Astrocyte (in vitro differentiated cells and primary cell): ENCODE measurements around the gene CBLIF. TPM values are rescaled to one million over a fixed set of nuclear protein-coding genes. Genes with fewer than 3 reads are reported as not detected.

ENCODE experiments used
- DNase-seq: peaks from one replicate; pipeline ENCODE4 v3.0.0-alpha.2; 2010; ENCODE audit warnings: low read depth
- FAIRE-seq: peaks from 2 replicates; lab custom pipeline; 2011; peaks lifted over from hg19 to GRCh38; lab: Jason Lieb, UNC
- H2AFZ ChIP-seq: 2 replicates; pipeline ENCODE4 v1.6.0; 2012; ENCODE audit warnings: low read depth, low read length, inconsistent platforms
- H3K27ac ChIP-seq: 2 replicates; pipeline ENCODE4 v1.5.1; 2011; ENCODE audit warnings: low read depth, low read length, inconsistent platforms
- H3K27me3 ChIP-seq: 2 replicates; pipeline ENCODE4 v1.6.0; 2011; ENCODE audit warnings: low read length, inconsistent platforms; ENCODE audit not compliant: insufficient read depth
- H3K36me3 ChIP-seq: 2 replicates; pipeline ENCODE4 v1.5.1; 2011; ENCODE audit warnings: low read length, inconsistent platforms; ENCODE audit not compliant: insufficient read depth
- H3K4me1 ChIP-seq: 2 replicates; pipeline ENCODE4 v1.5.1; 2011; ENCODE audit warnings: low read length, inconsistent platforms; ENCODE audit not compliant: insufficient read depth
- H3K4me2 ChIP-seq: 2 replicates; pipeline ENCODE4 v1.6.0; 2012; ENCODE audit warnings: low read length, inconsistent platforms
- H3K4me3 ChIP-seq: 2 replicates; pipeline ENCODE4 v1.5.1; 2011; ENCODE audit warnings: low read depth, mild to moderate bottlenecking, low read length, inconsistent platforms; ENCODE audit not compliant: insufficient read depth
- H3K79me2 ChIP-seq: 2 replicates; pipeline ENCODE4 v1.6.0; 2012; ENCODE audit warnings: mild to moderate bottlenecking, low read length, inconsistent platforms; ENCODE audit not compliant: insufficient read depth
- H3K9ac ChIP-seq: 2 replicates; pipeline ENCODE4 v1.6.0; 2012; ENCODE audit warnings: mild to moderate bottlenecking, low read length, inconsistent platforms
- H3K9me3 ChIP-seq: 2 replicates; pipeline ENCODE4 v1.5.1; 2012; ENCODE audit warnings: low read depth, mild to moderate bottlenecking, low read length, inconsistent platforms; ENCODE audit not compliant: insufficient read depth
- H4K20me1 ChIP-seq: 2 replicates; pipeline ENCODE4 v1.6.0; 2012; ENCODE audit warnings: low read length, inconsistent platforms; ENCODE audit not compliant: insufficient read depth
- H3K27ac Mint-ChIP-seq: one replicate; pipeline ENCODE4 v1.8.0; 2021; ENCODE audit warnings: mild to moderate bottlenecking, mixed read lengths; ENCODE audit not compliant: unreplicated experiment
- H3K27me3 Mint-ChIP-seq: one replicate; pipeline ENCODE4 v1.8.0; 2021; ENCODE audit warnings: low read depth, mixed read lengths; ENCODE audit not compliant: unreplicated experiment
- H3K36me3 Mint-ChIP-seq: one replicate; pipeline ENCODE4 v1.8.0; 2021; ENCODE audit warnings: low read depth, mixed read lengths; ENCODE audit not compliant: unreplicated experiment
- H3K4me1 Mint-ChIP-seq: one replicate; pipeline ENCODE4 v1.8.0; 2021; ENCODE audit warnings: low read depth, mixed read lengths; ENCODE audit not compliant: unreplicated experiment
- H3K4me3 Mint-ChIP-seq: one replicate; pipeline ENCODE4 v1.8.0; 2021; ENCODE audit warnings: mild to moderate bottlenecking, moderate library complexity, mixed read lengths; ENCODE audit not compliant: unreplicated experiment
- H3K9me3 Mint-ChIP-seq: one replicate; pipeline ENCODE4 v1.8.0; 2021; ENCODE audit warnings: mild to moderate bottlenecking, mixed read lengths; ENCODE audit not compliant: unreplicated experiment
- EZH2 ChIP-seq: IDR thresholded peaks from 2 replicates; pipeline ENCODE4 v1.6.1; 2012; ENCODE audit warnings: mild to moderate bottlenecking, low read length, inconsistent platforms; ENCODE audit not compliant: insufficient read depth
- total RNA-seq: library from RNA; stranded (reverse); gene quantifications from 2 replicates; pipeline ENCODE4 v1.2.1, GENCODE V29; 2021
- TF ChIP-seq, protein P1 (sequence below): IDR thresholded peaks from 2 replicates; pipeline ENCODE4 v1.5.1; 2011; ENCODE audit warnings: low read depth, mild to moderate bottlenecking, inconsistent platforms, low read length, moderate library complexity; ENCODE audit not compliant: insufficient read depth

Gene CBLIF
- total RNA-seq, 1 donor from 2014 or later, result not detected

DNA sequence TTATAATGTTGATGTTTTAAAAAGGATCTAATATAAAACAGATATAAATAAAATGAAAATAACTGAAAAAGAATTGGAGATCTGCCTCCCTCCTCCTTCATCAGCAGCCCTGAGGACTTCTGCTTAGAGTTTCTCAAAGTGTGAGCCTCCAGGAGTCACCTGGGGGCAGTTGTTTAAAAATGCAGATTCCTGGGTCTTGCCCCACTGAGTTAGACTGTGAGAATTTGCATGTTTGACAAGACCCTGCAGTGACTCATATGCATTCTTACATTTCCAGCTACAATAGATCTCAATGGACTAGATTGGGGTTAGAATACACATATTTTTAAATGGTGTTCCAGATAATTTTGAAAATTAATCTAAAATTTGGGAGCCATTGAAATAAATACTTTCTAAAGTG, 32.5 kb upstream of the CBLIF start:
- Histone ChIP-seq H3K4me1 (no peaks in the 10 kb centered on the region), H3K27me3 (no peaks in the 10 kb centered on the region), H4K20me1 (no peaks in the 10 kb centered on the region), H3K79me2 (no peaks in the 10 kb centered on the region), H3K4me2 (no peak overlapping the region), H3K9ac (no peak overlapping the region), H2AFZ (no peak overlapping the region), H3K36me3 (no peaks in the 10 kb centered on the region), H3K27ac (no peak overlapping the region), H3K4me3 (no peak overlapping the region), H3K9me3 (no peaks in the 10 kb centered on the region)
- no peak overlapping the region for H3K4me3 Mint-ChIP-seq
- no peaks in the 10 kb centered on the region for H3K9me3 Mint-ChIP-seq
- FAIRE-seq (no peak), DNase-seq (no peak)
- no peaks in the 10 kb centered on the region for H3K36me3 Mint-ChIP-seq
- H3K4me1 Mint-ChIP-seq, result peaks cover 8% of the 10 kb centered on the region
- no peaks in the 10 kb centered on the region for H3K27me3 Mint-ChIP-seq
- no peak overlapping the region for H3K27ac Mint-ChIP-seq
- no peak for TF ChIP-seq EZH2
- TF ChIP-seq, protein P1, sequence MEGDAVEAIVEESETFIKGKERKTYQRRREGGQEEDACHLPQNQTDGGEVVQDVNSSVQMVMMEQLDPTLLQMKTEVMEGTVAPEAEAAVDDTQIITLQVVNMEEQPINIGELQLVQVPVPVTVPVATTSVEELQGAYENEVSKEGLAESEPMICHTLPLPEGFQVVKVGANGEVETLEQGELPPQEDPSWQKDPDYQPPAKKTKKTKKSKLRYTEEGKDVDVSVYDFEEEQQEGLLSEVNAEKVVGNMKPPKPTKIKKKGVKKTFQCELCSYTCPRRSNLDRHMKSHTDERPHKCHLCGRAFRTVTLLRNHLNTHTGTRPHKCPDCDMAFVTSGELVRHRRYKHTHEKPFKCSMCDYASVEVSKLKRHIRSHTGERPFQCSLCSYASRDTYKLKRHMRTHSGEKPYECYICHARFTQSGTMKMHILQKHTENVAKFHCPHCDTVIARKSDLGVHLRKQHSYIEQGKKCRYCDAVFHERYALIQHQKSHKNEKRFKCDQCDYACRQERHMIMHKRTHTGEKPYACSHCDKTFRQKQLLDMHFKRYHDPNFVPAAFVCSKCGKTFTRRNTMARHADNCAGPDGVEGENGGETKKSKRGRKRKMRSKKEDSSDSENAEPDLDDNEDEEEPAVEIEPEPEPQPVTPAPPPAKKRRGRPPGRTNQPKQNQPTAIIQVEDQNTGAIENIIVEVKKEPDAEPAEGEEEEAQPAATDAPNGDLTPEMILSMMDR, result no peak

DNA sequence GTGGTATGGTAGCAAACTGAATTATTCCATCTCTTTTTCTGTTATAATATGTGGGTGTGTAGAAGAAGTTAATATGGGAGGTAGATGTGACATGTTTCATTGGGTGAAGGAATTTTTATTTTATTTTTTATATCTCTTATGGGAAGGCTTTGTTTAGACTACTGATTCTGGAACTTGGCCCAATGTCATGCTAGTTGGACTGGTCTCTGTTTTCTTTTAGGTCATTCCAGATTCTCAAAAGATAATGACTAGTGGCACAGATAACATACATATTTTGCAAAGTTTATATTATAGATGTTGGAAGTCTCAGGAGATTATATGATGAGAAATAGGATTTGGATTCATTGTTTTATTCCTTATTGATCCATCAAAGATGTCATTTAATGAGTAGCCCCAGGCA, 32.0 kb upstream of the CBLIF start:
- H3K27me3 Mint-ChIP-seq, result no peaks in the 10 kb centered on the region
- Histone ChIP-seq H3K79me2 (no peaks in the 10 kb centered on the region), H3K4me3 (no peak overlapping the region), H3K27me3 (no peaks in the 10 kb centered on the region), H4K20me1 (no peaks in the 10 kb centered on the region), H3K4me1 (no peaks in the 10 kb centered on the region), H3K36me3 (no peaks in the 10 kb centered on the region), H2AFZ (no peak overlapping the region), H3K4me2 (no peak overlapping the region), H3K9ac (no peak overlapping the region), H3K27ac (no peak overlapping the region), H3K9me3 (no peaks in the 10 kb centered on the region)
- no peak overlapping the region for H3K4me3 Mint-ChIP-seq
- TF ChIP-seq, protein P1, result no peak
- TF ChIP-seq EZH2, result no peak
- peaks cover 8% of the 10 kb centered on the region for H3K4me1 Mint-ChIP-seq
- DNase-seq (no peak), FAIRE-seq (no peak)
- no peaks in the 10 kb centered on the region for H3K36me3 Mint-ChIP-seq
- no peak overlapping the region for H3K27ac Mint-ChIP-seq
- H3K9me3 Mint-ChIP-seq, result no peaks in the 10 kb centered on the region

DNA sequence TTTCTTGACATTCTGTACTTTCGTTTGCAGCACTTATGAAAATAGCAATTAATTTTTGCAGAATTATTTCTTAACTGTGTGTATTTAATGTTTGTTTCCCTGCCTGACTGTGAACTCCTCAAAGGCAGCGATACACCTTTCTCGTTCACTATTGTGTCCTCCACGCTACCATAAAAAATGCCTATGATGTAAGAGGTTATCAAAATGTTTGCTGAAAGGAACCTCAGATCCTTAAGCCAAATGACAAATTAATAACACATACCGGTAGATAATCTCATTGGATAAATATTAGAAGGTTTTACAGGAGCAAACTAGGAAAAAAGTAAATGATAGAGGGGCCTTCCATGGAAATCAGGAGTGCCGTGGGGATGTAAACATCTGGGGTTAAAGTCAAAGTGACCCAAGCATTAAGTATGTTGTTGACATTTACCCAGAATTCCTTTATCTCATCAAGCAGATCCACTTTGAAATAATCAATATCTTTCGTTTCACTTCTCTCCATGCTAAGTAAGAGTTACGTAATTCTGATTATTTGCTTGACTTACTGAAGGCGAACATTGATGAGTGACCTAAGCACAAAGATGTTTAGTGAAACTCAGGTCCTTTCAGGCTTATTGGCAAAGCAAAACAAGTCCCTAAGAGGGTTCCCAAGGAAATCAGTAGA, 30.7 kb upstream of the CBLIF start:
- H3K36me3 Mint-ChIP-seq, result no peaks in the 10 kb centered on the region
- Histone ChIP-seq H3K27me3 (no peaks in the 10 kb centered on the region), H3K4me1 (no peaks in the 10 kb centered on the region), H3K9me3 (no peaks in the 10 kb centered on the region), H2AFZ (no peak overlapping the region), H3K79me2 (no peaks in the 10 kb centered on the region), H3K9ac (no peak overlapping the region), H3K4me3 (no peak overlapping the region), H3K27ac (no peak overlapping the region), H4K20me1 (no peaks in the 10 kb centered on the region), H3K36me3 (no peaks in the 10 kb centered on the region), H3K4me2 (no peak overlapping the region)
- H3K27me3 Mint-ChIP-seq, result no peaks in the 10 kb centered on the region
- H3K4me1 Mint-ChIP-seq, result peaks cover 8% of the 10 kb centered on the region
- peaks cover 2% of the 10 kb centered on the region for H3K9me3 Mint-ChIP-seq
- TF ChIP-seq, protein P1, result no peak
- no peak for TF ChIP-seq EZH2
- no peak for DNase-seq
- H3K27ac Mint-ChIP-seq, result no peak overlapping the region
- FAIRE-seq, result no peak
- no peak overlapping the region for H3K4me3 Mint-ChIP-seq
